ENCODE data around the gene IGSF22.

Gene IGSF22

GRCh38 chr11:18715476-18715875, 10.5 kb downstream of the IGSF22 start:
- TF ChIP-seq TAF1 (IDR thresholded peaks at IDR 0.05; ENCODE audit: borderline replicate concordance, insufficient read depth, low read length) (no peak), SIN3A (IDR thresholded peaks at IDR 0.05; ENCODE audit: borderline replicate concordance, insufficient read depth, low read length) (no peak), FOXP2 (optimal IDR thresholded peaks at IDR 0.05; ENCODE audit: borderline replicate concordance, extremely low read depth, extremely low read length, insufficient read depth) (no peak), REST (IDR thresholded peaks at IDR 0.05; ENCODE audit: insufficient read depth in 1 of 2, low read depth in 2 of 2, low read length in 2 of 2) (no peak), POLR2AphosphoS5 (IDR thresholded peaks at IDR 0.05; ENCODE audit: low read depth, low read length) (no peak)

- TF ChIP-seq REST (IDR thresholded peaks at IDR 0.05; ENCODE audit: insufficient read depth in 1 of 2, low read depth in 2 of 2, low read length in 2 of 2) (no peak), FOXP2 (optimal IDR thresholded peaks at IDR 0.05; ENCODE audit: borderline replicate concordance, extremely low read depth, extremely low read length, insufficient read depth) (no peak), SIN3A (IDR thresholded peaks at IDR 0.05; ENCODE audit: borderline replicate concordance, insufficient read depth, low read length) (no peak), TAF1 (IDR thresholded peaks at IDR 0.05; ENCODE audit: borderline replicate concordance, insufficient read depth, low read length) (no peak), POLR2AphosphoS5 (IDR thresholded peaks at IDR 0.05; ENCODE audit: low read depth, low read length) (no peak)
Measured at GRCh38 chr11:18714443-18714780, 11.6 kb downstream of the IGSF22 start.

DNA sequence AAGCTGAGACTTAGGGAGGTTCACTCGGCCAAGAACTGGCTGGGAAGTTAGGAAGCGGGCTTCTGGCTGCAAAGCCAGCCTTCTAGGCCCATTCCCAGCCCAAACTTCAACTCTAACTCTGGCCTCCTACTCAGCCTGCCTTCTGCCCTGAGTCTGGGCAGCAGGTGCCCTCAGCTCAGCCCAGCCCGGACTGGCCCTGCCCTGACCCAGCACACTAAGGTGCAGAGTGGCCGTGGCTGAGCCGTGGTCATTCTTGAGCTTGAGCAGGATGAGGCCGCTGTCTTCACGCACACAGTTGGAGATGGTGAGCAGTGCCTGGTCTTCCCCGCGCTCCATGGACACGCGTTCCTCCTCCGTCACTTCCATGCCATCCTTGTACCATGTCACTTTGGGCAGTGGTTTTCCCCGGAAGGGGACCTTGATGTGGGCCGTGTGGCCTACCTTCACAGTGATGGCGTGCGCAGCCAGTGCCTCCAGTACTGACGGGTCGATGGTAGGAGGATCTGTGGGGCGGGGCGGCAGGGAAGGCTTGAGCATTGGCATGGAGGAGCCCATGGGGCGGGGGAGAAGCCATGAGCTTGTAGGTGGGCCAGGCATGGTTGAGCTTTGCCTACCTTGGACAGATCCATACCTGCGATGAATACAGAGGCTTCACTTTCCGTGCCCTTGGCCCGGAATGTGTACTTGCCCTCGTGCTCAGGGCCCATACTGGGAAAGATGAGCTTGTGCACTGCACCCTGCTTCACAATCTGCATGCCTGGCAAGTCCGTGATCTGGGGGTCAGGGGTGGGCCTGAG, 12.1 kb downstream of the IGSF22 start:
- TF ChIP-seq SIN3A (IDR thresholded peaks at IDR 0.05; ENCODE audit: borderline replicate concordance, insufficient read depth, low read length): no peak
- TF ChIP-seq REST (IDR thresholded peaks at IDR 0.05; ENCODE audit: insufficient read depth in 1 of 2, low read depth in 2 of 2, low read length in 2 of 2): peak in 1 of 2 experiments; percentile 62; a peak in 1 of 4 replicates

DNA sequence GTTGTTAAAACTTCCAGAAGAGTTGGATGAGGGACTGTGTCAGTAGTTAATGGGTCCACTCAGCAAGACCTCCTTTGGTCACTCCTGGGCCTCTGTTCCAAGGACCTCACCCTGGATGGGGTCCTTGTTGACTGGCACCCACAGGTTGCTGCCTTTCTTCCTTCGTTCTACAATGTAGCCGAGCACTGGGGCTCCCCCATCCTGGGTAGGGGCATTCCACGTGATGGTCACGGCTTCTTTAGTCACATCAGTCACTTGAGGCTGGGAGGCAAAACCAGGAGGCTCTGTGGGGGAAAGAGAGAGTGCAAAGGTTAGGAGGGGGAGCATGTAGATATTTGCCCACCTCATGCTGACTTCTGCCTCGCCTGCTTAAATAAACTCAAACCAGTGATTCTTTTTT, 15.4 kb downstream of the IGSF22 start:
- TF ChIP-seq REST (IDR thresholded peaks at IDR 0.05; ENCODE audit: insufficient read depth in 1 of 2, low read depth in 2 of 2, low read length in 2 of 2) (no peak), FOXP2 (optimal IDR thresholded peaks at IDR 0.05; ENCODE audit: borderline replicate concordance, extremely low read depth, extremely low read length, insufficient read depth) (no peak), POLR2AphosphoS5 (IDR thresholded peaks at IDR 0.05; ENCODE audit: low read depth, low read length) (no peak), SIN3A (IDR thresholded peaks at IDR 0.05; ENCODE audit: borderline replicate concordance, insufficient read depth, low read length) (no peak), TAF1 (IDR thresholded peaks at IDR 0.05; ENCODE audit: borderline replicate concordance, insufficient read depth, low read length) (no peak)

DNA sequence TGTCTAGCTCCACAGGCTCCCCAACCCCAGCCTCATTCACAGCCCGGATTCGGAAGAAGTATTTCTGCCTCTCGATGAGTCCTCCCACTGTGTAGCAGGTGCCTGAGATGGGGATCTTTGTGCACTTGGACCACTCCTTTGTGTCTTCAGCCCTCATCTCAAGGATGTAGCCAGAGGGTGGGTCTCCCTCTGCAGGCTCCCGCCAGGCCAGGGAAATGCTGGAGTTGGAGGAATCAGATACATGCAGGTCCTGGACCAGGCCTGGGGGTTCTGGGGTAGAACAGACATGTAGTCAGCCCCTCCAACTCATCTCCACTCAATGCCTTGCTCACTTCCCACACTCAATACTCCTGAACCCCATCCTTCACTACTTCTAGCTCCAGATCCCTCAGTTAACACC, 16.6 kb downstream of the IGSF22 start:
- TF ChIP-seq REST (IDR thresholded peaks at IDR 0.05; ENCODE audit: insufficient read depth in 1 of 2, low read depth in 2 of 2, low read length in 2 of 2) (no peak), POLR2AphosphoS5 (IDR thresholded peaks at IDR 0.05; ENCODE audit: low read depth, low read length) (no peak), FOXP2 (optimal IDR thresholded peaks at IDR 0.05; ENCODE audit: borderline replicate concordance, extremely low read depth, extremely low read length, insufficient read depth) (no peak), TAF1 (IDR thresholded peaks at IDR 0.05; ENCODE audit: borderline replicate concordance, insufficient read depth, low read length) (no peak), SIN3A (IDR thresholded peaks at IDR 0.05; ENCODE audit: borderline replicate concordance, insufficient read depth, low read length) (no peak)
